NCI-H2196 (cell line): ENCODE measurements around the gene UBAC2.

Experiments
- DNase-seq: peaks from one replicate; lab custom pipeline; 2025; ENCODE audit not compliant: unreplicated experiment; lab: John Stamatoyannopoulos, UW

The UBAC2 gene

GRCh38 chr13:99374169-99374991, 173.7 kb downstream of the UBAC2 start:
- DNase-seq = no peak

- no peak for DNase-seq
Observed at GRCh38 chr13:99374994-99375737, 174.5 kb downstream of the UBAC2 start.

GRCh38 chr13:99375738-99376080, 175.1 kb downstream of the UBAC2 start:
- DNase-seq = no peak

DNA sequence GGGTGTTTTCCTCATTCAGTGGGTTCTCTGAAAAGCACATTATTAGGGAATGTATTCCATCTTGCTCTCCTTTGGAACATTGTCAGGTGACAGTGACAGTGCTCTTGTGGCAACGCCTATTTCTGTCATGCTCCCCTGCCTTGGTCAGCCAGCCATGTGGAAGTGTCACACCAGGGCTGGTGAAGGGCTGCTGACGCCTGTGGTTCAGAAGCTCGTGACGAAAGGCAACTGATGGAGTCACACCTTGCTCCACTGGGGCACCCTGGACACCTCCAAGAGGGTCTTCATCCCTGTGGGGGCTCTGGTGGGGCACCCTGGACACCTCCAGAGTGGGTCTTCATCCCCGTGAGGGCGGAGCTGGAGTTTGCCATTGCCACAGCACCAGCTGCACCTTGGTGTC, 175.5 kb downstream of the UBAC2 start:
- no peak for DNase-seq

- no peak for DNase-seq
Observed at GRCh38 chr13:99376924-99377323, 176.3 kb downstream of the UBAC2 start.

GRCh38 chr13:99377641-99378040, 177.0 kb downstream of the UBAC2 start:
- DNase-seq = no peak

DNA sequence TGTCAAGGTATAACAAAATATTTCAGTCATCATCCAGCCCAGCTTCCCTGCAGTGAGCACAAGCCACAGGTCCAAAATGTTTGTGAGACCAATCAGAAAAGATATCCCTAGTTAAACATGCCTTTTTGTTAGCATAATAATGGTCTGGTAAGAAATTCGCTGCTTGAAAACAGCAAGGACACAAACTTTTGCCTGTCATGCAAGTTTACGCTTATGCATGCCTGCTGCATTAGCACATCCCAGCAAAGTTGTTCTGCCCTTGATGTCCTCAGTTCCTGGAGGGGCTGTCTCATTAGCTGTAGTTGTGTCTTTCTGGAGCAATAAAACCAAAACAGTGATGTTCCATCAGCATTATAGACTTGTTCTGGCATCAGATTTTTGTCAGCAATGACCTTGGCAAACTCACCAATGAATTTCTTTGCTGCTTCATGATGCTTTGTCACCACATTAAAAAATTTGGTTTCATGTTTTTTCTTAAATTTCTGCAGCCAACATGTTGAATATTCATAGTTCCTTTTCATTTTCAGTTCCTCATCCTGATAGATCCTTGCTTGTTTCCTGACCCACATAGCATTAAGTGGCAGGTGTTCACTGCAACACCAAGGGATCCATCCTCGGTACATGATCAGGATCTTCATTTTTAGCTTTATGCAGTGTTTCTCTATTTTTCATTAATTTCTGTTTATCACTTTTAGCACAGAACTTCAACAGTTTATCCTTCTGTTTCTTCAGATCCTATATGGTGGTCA, 178.5 kb downstream of the UBAC2 start:
- DNase-seq = no peak

DNA sequence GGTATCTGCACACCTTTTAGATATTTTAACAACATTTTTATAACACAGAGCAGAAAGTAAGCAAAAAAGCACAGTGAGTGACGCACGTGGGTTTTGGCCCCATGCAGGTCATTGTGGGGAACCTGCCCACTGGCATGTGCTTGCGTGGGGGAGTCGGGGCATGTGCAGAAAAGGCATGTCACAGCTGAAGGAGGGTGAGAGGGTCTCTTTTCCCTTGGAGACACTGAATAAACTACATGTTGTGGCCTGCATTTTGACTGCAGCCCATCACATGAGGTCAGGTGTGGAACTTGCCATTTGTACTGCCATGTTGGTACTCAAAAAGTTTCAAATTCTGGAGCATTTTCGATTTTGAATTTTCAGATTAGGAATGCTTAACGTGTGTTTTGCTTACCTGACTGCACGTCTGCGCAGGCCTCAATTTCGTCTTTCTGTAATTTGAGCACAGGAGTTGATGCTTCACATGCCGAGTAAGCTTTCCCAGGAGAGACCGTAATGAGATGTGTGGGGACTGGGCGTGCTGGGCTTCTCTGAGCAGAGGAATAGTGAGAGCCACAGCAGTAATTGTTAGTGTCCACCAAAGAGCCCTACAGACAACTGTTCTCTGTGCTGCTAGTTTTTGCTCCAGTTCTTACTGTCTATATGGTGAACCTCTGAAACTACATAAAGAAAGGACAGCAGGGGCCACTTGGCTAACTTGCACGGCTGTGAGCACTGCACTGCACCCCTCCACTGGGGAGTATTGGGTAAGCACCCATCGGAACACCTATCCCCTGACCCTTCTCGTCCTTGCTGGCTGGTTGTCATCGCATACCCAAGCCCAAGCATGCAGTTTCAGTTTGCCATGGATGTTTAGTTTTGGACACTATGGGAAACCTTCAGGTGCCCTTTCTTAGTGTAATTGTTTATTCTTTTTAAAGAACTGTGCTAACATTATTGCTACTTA, 179.5 kb downstream of the UBAC2 start:
- DNase-seq = no peak

DNA sequence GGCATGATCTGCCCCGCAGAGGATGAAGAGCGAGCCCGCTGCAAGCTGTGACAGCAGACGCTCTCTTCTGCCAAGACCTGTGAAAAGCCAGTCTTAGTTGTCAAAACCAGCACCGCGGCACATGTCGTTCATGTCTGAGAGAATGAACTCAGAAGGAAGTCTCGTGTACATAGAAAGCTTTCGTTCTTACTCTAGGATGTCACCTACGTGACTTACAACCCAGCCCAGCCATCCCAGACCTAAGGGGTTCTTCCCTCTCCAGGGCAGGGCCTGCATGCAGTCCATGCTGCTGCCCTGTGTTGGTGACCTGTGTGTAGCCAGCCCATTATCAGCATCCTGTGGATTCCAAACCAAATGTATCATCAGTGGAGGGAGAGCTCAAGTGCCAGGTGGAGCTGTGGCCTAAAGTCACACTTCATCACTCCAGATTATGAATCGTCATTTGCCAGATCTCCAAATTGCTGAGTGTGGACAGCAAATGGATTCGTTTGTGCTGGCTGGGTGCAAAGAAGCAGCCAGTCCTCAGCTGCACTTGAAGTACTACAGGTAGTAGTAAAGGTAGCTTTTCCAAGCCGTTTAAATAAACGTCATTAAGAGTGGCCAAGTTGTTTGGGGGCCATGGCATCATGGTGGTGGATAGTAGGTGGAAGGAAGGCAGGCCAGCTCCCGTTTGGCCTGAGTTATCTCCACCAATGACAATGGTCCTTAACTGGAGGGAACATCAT, 180.4 kb downstream of the UBAC2 start:
- no peak for DNase-seq

- DNase-seq = no peak
Observed at GRCh38 chr13:99381766-99382165, 181.1 kb downstream of the UBAC2 start.

DNA sequence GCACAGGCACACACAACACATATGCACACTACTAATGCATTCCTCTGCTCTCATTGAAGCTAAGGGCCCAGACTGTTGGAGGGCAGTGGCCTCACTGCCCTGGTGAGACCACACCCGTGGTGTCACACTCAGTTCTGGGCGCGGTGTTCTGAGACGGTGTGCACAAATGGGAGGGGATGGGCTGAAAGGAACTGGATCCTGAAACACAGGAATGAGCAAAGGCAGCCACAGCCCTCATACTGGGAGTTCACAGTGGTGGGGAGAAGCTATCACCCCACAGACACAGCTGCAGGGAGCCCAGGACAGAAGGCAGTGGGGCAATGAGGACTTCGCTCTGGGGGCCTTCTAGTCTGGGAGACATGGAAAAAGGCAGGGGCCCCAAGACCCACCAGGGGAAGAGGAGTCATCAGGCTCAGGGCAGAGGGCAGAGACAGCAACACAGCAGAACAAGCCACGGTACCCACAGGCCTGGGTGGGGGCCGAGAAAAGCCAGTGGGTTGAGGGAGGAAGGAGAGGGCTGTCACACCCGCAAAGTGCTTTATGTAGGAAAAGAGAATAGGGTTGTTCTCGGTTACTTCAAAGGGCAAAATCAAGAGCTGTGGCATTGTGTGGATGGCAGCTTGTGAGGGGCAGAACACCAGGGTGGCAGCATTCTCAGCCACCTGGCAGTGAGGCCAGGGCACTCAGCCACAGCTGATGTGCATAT, 181.9 kb downstream of the UBAC2 start:
- DNase-seq = no peak

DNA sequence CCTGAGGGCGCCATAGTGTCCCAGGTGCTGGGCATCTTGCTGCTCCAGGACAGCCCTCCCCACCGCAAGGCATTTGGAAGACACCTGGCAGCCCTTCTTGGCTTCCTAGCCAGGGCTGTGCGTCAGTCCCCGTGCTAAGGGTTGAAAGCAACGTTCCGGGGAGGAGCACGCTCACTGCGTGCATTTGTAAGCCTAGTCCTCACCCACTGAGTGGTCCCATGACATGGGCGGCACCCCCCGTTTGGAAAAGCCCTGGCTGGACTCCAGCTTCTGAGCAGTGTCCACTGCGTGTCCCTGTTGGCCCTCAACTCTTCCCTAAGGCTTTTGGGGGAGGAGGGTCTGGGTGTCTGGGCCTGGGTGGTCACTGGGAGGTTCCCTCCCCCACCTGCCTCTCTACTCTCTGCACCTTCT, 182.9 kb downstream of the UBAC2 start:
- no peak for DNase-seq

GRCh38 chr13:99383946-99384345, 183.3 kb downstream of the UBAC2 start:
- no peak for DNase-seq

- DNase-seq = no peak
Observed at GRCh38 chr13:99384468-99384867, 183.8 kb downstream of the UBAC2 start.

DNA sequence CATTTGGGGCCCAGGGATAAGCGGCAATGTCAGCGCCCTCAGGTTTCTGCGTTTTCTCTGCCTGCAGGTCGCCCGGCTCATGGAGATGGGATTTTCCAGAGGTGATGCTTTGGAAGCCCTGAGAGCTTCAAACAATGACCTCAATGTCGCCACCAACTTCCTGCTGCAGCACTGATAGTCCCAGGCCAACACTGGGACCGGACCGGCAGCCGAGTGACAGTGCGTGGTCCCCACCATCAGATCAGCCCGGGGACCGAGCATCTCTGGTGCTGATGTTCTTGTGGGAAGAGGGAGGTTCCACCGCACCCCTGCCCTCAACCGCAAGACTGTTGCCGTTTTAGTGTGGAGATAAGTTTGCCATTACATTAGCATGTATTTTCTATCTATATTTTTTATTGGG, 184.5 kb downstream of the UBAC2 start:
- no peak for DNase-seq

GRCh38 chr13:99385940-99386339, 185.3 kb downstream of the UBAC2 start:
- no peak for DNase-seq

GRCh38 chr13:99386495-99386894, 185.8 kb downstream of the UBAC2 start:
- DNase-seq = no peak

GRCh38 chr13:99386911-99387788, 186.5 kb downstream of the UBAC2 start:
- peak; percentile 2 for DNase-seq
